SK-N-SH (cell line): ENCODE data around the gene TMEM52B. TPM values are rescaled to one million over a fixed set of nuclear protein-coding genes. Genes with fewer than 3 reads are reported as not detected.

Source experiments
- CTCF ChIA-PET: fragments of 300-600, 350-600 bp; formaldehyde crosslinking; extraction: SDS; loops from one replicate; lab custom pipeline; 2021; lab: Yijun Ruan, JAX
- POLR2A ChIA-PET: fragments of 350-600 bp; sonication (Branson Sonifier 250); formaldehyde crosslinking; extraction: SDS; loops from one replicate; lab custom pipeline; 2020; ENCODE audit warnings: antibody characterized with exemption, inconsistent platforms; lab: Yijun Ruan, JAX
- DNase-seq: peaks from one replicate; pipeline ENCODE4 v3.0.0; 2012
- H2AFZ ChIP-seq: fragments of 200-600 bp; sonication (generic); 2 replicates; pipeline ENCODE4 v1.8.1; 2016; ENCODE audit warnings: antibody characterized with exemption, mild to moderate bottlenecking, low read depth
- H3F3A ChIP-seq: fragments of 200-600 bp; sonication (generic); replicated peaks from 2 replicates; pipeline ENCODE3; 2016; ENCODE audit warnings: antibody characterized with exemption, mild to moderate bottlenecking; ENCODE audit not compliant: insufficient read depth
- H3K27ac ChIP-seq, 2 experiments: fragments of 200-500 bp in 1 of 2; fragments of 200-600 bp in 1 of 2; sonication (Bioruptor generic) in 1 of 2; sonication (generic), shearing (Covaris generic) in 1 of 2; 2 replicates each; pipeline versions ENCODE4 v1.5.1 to v1.6.1; 2014 to 2016; ENCODE audit warnings: low read depth in 2 of 2, inconsistent platforms in 1 of 2, low read length in 1 of 2, mild to moderate bottlenecking in 1 of 2, mixed read lengths in 1 of 2
- H3K27me3 ChIP-seq: fragments of 200-600 bp; sonication (generic), shearing (Covaris generic); 2 replicates; pipeline ENCODE4 v1.6.1; 2016; ENCODE audit warnings: mixed run types; ENCODE audit not compliant: insufficient read depth
- H3K36me3 ChIP-seq, 2 experiments: fragments of 200-500 bp in 1 of 2; fragments of 200-600 bp in 1 of 2; sonication (Bioruptor generic) in 1 of 2; sonication (generic) in 1 of 2; replicated peaks in 1 of 2; 2 replicates each; pipeline versions ENCODE3 to v1.5.1; 2014 to 2016; ENCODE audit warnings: low read length in 1 of 2, mild to moderate bottlenecking in 1 of 2; ENCODE audit not compliant: insufficient read depth in 2 of 2, control insufficient read depth in 1 of 2
- H3K4me1 ChIP-seq, 2 experiments: fragments of 200-500 bp in 1 of 2; fragments of 200-600 bp in 1 of 2; sonication (Bioruptor generic) in 1 of 2; sonication (generic), shearing (Covaris generic) in 1 of 2; 2 replicates each; pipeline versions ENCODE4 v1.5.1 to v1.6.1; 2014 to 2016; ENCODE audit warnings: low read depth in 1 of 2, low read length in 1 of 2, mixed run types in 1 of 2; ENCODE audit not compliant: insufficient read depth in 2 of 2, control insufficient read depth in 1 of 2
- H3K4me2 ChIP-seq: fragments of 200-600 bp; sonication (generic), shearing (Covaris generic); 2 replicates; pipeline ENCODE4 v1.6.1; 2017; ENCODE audit warnings: mixed run types
- H3K4me3 ChIP-seq, 2 experiments: fragments of 200-500 bp in 1 of 2; fragments of 200-600 bp in 1 of 2; sonication (Bioruptor generic) in 1 of 2; sonication (generic), shearing (Covaris generic) in 1 of 2; 2 replicates each; pipeline versions ENCODE4 v1.5.1 to v1.8.1; 2014 to 2016; ENCODE audit warnings: low read depth in 2 of 2, inconsistent platforms in 1 of 2, low read length in 1 of 2, mild to moderate bottlenecking in 1 of 2, mixed read lengths in 1 of 2, moderate library complexity in 1 of 2
- H3K79me2 ChIP-seq: fragments of 200-600 bp; sonication (generic); 2 replicates; pipeline ENCODE4 v1.8.1; 2017; ENCODE audit warnings: mild to moderate bottlenecking; ENCODE audit not compliant: insufficient read depth
- H3K9ac ChIP-seq: fragments of 200-600 bp; sonication (generic); 2 replicates; pipeline ENCODE4 v1.6.1; 2017; ENCODE audit warnings: mixed run types
- H3K9me2 ChIP-seq: fragments of 200-600 bp; sonication (generic); 2 replicates; pipeline ENCODE4 v1.6.1; 2017; ENCODE audit warnings: mixed run types
- H3K9me3 ChIP-seq: fragments of 200-600 bp; sonication (generic); 2 replicates; pipeline ENCODE4 v1.6.1; 2017; ENCODE audit warnings: mixed run types, mild to moderate bottlenecking, moderate library complexity
- H4K20me1 ChIP-seq: fragments of 200-600 bp; sonication (generic); 2 replicates; pipeline ENCODE4 v1.6.1; 2017; ENCODE audit warnings: mild to moderate bottlenecking, mixed run types; ENCODE audit not compliant: insufficient read depth
- CHD2 ChIP-seq: fragments of 150-350 bp; IDR thresholded peaks from 2 replicates; pipeline ENCODE4 v1.6.1; 2018; ENCODE audit warnings: low read length; ENCODE audit not compliant: partially characterized antibody
- ELF1 ChIP-seq: IDR thresholded peaks from 2 replicates; pipeline ENCODE4 v1.4.0; 2012
- EP300 ChIP-seq, 2 experiments: IDR thresholded peaks; 2 replicates each; pipeline versions ENCODE4 v1.4.0 to v1.6.1; 2012; ENCODE audit warnings: borderline replicate concordance in 1 of 2, low read depth in 1 of 2, low read length in 1 of 2
- FOXJ3 ChIP-seq: sonication (generic); formaldehyde crosslinking; IDR thresholded peaks from 2 replicates; pipeline ENCODE4 v1.5.1; 2020; ENCODE audit warnings: mild to moderate bottlenecking, missing genetic modification reagents
- GABPA ChIP-seq: IDR thresholded peaks from 2 replicates; pipeline ENCODE4 v1.4.0; 2012; ENCODE audit warnings: low read depth, mild to moderate bottlenecking
- IRF3 ChIP-seq: fragments of 150-350 bp; IDR thresholded peaks from 2 replicates; pipeline ENCODE4 v1.6.1; 2016; ENCODE audit warnings: mild to moderate bottlenecking, low read depth, low read length
- MAX ChIP-seq: IDR thresholded peaks from 2 replicates; pipeline ENCODE4 v1.4.0; 2012; ENCODE audit warnings: low read depth
- POLR2AphosphoS5 ChIP-seq: IDR thresholded peaks from 2 replicates; pipeline ENCODE4 v1.6.1; 2012; ENCODE audit warnings: low read depth, low read length
- RAD21 ChIP-seq: IDR thresholded peaks from 2 replicates; pipeline ENCODE4 v1.6.1; 2012; ENCODE audit warnings: mild to moderate bottlenecking, low read length
- RXRA ChIP-seq: IDR thresholded peaks from 2 replicates; pipeline ENCODE4 v1.4.0; 2012; ENCODE audit warnings: low read depth, mild to moderate bottlenecking, borderline replicate concordance
- SIN3A ChIP-seq: IDR thresholded peaks from 2 replicates; pipeline ENCODE4 v1.6.1; 2012; ENCODE audit warnings: low read depth, mild to moderate bottlenecking, low read length, moderate library complexity, borderline replicate concordance
- TCF12 ChIP-seq: IDR thresholded peaks from 2 replicates; pipeline ENCODE4 v1.4.0; 2012
- TEAD4 ChIP-seq: IDR thresholded peaks from 2 replicates; pipeline ENCODE4 v1.4.0; 2012; ENCODE audit warnings: mild to moderate bottlenecking, borderline replicate concordance; ENCODE audit not compliant: insufficient read depth
- USF1 ChIP-seq: IDR thresholded peaks from 2 replicates; pipeline ENCODE4 v1.4.0; 2012; ENCODE audit warnings: low read depth, borderline replicate concordance
- USF2 ChIP-seq: fragments of 150-350 bp; IDR thresholded peaks from 2 replicates; pipeline ENCODE4 v1.6.1; 2017; ENCODE audit warnings: antibody characterized with exemption, low read length, low read depth, borderline replicate concordance
- ZBTB33 ChIP-seq: IDR thresholded peaks from 2 replicates; pipeline ENCODE4 v1.4.0; 2012; ENCODE audit warnings: low read depth, borderline replicate concordance
- WGBS: methylation state at CpG from one replicate; pipeline ENCODE4 v1.1.6; 2017; ENCODE audit warnings: low lambda C conversion rate; 5-methylcytosine and 5-hydroxymethylcytosine counted together
- polyA plus RNA-seq, 3 experiments: library from polyadenylated mRNA; depleted of rRNA; stranded (reverse); fragments of >200 nt; gene quantifications; 2 replicates each; pipeline ENCODE4 v1.2.3, GENCODE V29; 2012

The TMEM52B gene
- polyA plus RNA-seq, 1 of the 3 experiments (the other 2 are of a cell fraction), result not detected

GRCh38 chr12:10135126-10135525 lies 43.7 kb upstream of the TMEM52B start:
- 7% methylated on average over 4 of the region's 4 CpGs for WGBS
- Histone ChIP-seq H3K36me3 (no peaks in the 10 kb centered on the region), H3K4me2 (no peak overlapping the region), H3K27me3 (peaks cover 14% of the 10 kb centered on the region; the same call in 1 of the 2 replicates), H3K4me3 (no peak overlapping the region), H3K9me3 (no peaks in the 10 kb centered on the region), H4K20me1 (no peaks in the 10 kb centered on the region), H3K9me2 (no peaks in the 10 kb centered on the region), H3K27ac (no peak overlapping the region), H3K9ac (no peak overlapping the region), H3K79me2 (no peaks in the 10 kb centered on the region), H3F3A (no peaks in the 10 kb centered on the region), H3K4me1 (no peaks in the 10 kb centered on the region), H2AFZ (no peak overlapping the region)
- POLR2A ChIA-PET, result no interaction called here
- TF ChIP-seq ELF1, result no peak
- TF ChIP-seq MAX, result no peak
- TF ChIP-seq TEAD4, result no peak
- TF ChIP-seq RAD21, result no peak
- CTCF ChIA-PET, result interaction anchor here (0.9 to 1.0 kb wide), 2 partner anchors 18 to 384 kb away, joined by 4 to 5 read pairs; no protein-coding TSS in a partner anchor
- DNase-seq, result no peak

- Histone ChIP-seq H3K4me2 (no peak overlapping the region), H3K9me3 (no peaks in the 10 kb centered on the region), H3K27me3 (peaks cover 18% of the 10 kb centered on the region; the same call in 1 of the 2 replicates), H3K36me3 (no peaks in the 10 kb centered on the region), H3K9me2 (no peaks in the 10 kb centered on the region), H3K4me1 (no peaks in the 10 kb centered on the region), H3F3A (no peaks in the 10 kb centered on the region), H3K4me3 (no peak overlapping the region), H3K79me2 (no peaks in the 10 kb centered on the region), H3K27ac (no peak overlapping the region), H2AFZ (no peak overlapping the region), H4K20me1 (no peaks in the 10 kb centered on the region), H3K9ac (no peak overlapping the region)
- TF ChIP-seq RXRA (no peak), TCF12 (no peak), FOXJ3 (CRISPR knock-in tag) (no peak), USF2 (no peak), IRF3 (no peak), SIN3A (no peak), EP300 (IDR thresholded peaks at IDR 0.05; ENCODE audit: borderline replicate concordance in 1 of 2, low read depth in 1 of 2, low read length in 1 of 2) (no peak), GABPA (no peak), TEAD4 (no peak), USF1 (no peak), CHD2 (no peak), MAX (no peak), ZBTB33 (no peak), POLR2AphosphoS5 (no peak)
- CTCF ChIA-PET, result interaction anchor here (1.1 to 2.2 kb wide), 2 partner anchors 15 to 16 kb away, joined by 3 to 11 read pairs; no protein-coding TSS in a partner anchor
- POLR2A ChIA-PET, result no interaction called here
- WGBS, result 28% methylated on average over 10 of the region's 13 CpGs
- DNase-seq, result no peak
Measured at GRCh38 chr12:10136637-10137205, 42.1 kb upstream of the TMEM52B start.
